C4-2B (cell line): Measurements from ENCODE around the gene PIAS1.

Experiments
- H3K27ac ChIP-seq: fragments of 450-650 bp; 2 replicates; pipeline ENCODE4 v1.5.1; 2017
- CTCF ChIP-seq: fragments of 450-650 bp; conservative IDR thresholded peaks from 2 replicates; pipeline ENCODE4 v1.5.1; 2017; ENCODE audit warnings: mild to moderate bottlenecking
- ZFX ChIP-seq: fragments of 450-650 bp; IDR thresholded peaks from 2 replicates; pipeline ENCODE4 v1.6.1; 2017

The PIAS1 gene

GRCh38 chr15:68207176-68207935 is 153.2 kb downstream of the PIAS1 start:
- peak overlapping the region; percentile 83 for H3K27ac ChIP-seq
- TF ChIP-seq CTCF (no peak), ZFX (no peak)

GRCh38 chr15:68208136-68208535 is 154.0 kb downstream of the PIAS1 start:
- no peak overlapping the region for H3K27ac ChIP-seq
- TF ChIP-seq ZFX (no peak), CTCF (no peak)

GRCh38 chr15:68208636-68209240 is 154.6 kb downstream of the PIAS1 start:
- no peak overlapping the region for H3K27ac ChIP-seq
- no peak for TF ChIP-seq CTCF

GRCh38 chr15:68209272-68209671 is 155.2 kb downstream of the PIAS1 start:
- H3K27ac ChIP-seq: no peak overlapping the region
- TF ChIP-seq ZFX (no peak), CTCF (no peak)

- no peak overlapping the region for H3K27ac ChIP-seq
- TF ChIP-seq ZFX (no peak), CTCF (no peak)
These were observed 155.8 kb downstream of the PIAS1 start for GRCh38 chr15:68209735-68210408.

GRCh38 chr15:68210409-68210756 is 156.3 kb downstream of the PIAS1 start:
- TF ChIP-seq ZFX (no peak), CTCF (no peak)
- H3K27ac ChIP-seq: no peak overlapping the region
